Stimulated activated naive B cell treated with anti-CD40 and anti-IgM and Interleukin-4, amounts not matched to agents 10 μg/mL and 1 μg/mL and 100 μg/mL, for 72 hours (primary cell): Measurements from ENCODE around the gene ZNF805.

Experiments
- ATAC-seq, 2 donors: fragments of 150-1000 bp; cut with Tn5 transposase; replicated peaks; 2 replicates each; pipeline ENCODE4 v1.10.0; 2021; ENCODE audit warnings: moderate library complexity in 1 of 2
- DNase-seq: peaks from one replicate; pipeline ENCODE4 v3.0.0; 2021
- H3K27ac Mint-ChIP-seq: one replicate; pipeline ENCODE4 v1.8.0; 2022; ENCODE audit warnings: mild to moderate bottlenecking, mixed read lengths
- H3K27me3 Mint-ChIP-seq, 2 donors: one replicate each; pipeline ENCODE4 v1.8.0; 2022; ENCODE audit warnings: mixed read lengths in 2 of 2
- H3K36me3 Mint-ChIP-seq, 2 donors: one replicate each; pipeline ENCODE4 v1.8.0; 2022; ENCODE audit warnings: mixed read lengths in 2 of 2, mild to moderate bottlenecking in 1 of 2
- H3K4me1 Mint-ChIP-seq, 2 donors: one replicate each; pipeline ENCODE4 v1.8.0; 2022; ENCODE audit warnings: mixed read lengths in 2 of 2, mild to moderate bottlenecking in 1 of 2
- H3K4me3 Mint-ChIP-seq, 2 donors: one replicate each; pipeline ENCODE4 v1.8.0; 2022; ENCODE audit warnings: mild to moderate bottlenecking in 2 of 2, mixed read lengths in 2 of 2, moderate library complexity in 1 of 2
- H3K9me3 Mint-ChIP-seq, 2 donors: one replicate each; pipeline ENCODE4 v1.8.0; 2022; ENCODE audit warnings: mixed read lengths in 2 of 2, mild to moderate bottlenecking in 1 of 2

ZNF805 gene

GRCh38 chr19:57279418-57280164, 39.2 kb downstream of the ZNF805 start:
- ATAC-seq, result peak; percentile 76 to 77
- Mint-ChIP-seq H3K36me3 (peaks cover 24 to 37% of the 10 kb centered on the region in 2 donors), H3K4me1 (peaks cover 22 to 36% of the 10 kb centered on the region in 2 donors), H3K27me3 (no peaks in the 10 kb centered on the region), H3K4me3 (no peak overlapping the region), H3K27ac (no peak overlapping the region), H3K9me3 (no peaks in the 10 kb centered on the region)
- peak; percentile 80 for DNase-seq

- peaks cover 26 to 44% of the 10 kb centered on the region in 2 donors for H3K4me1 Mint-ChIP-seq
- H3K27me3 Mint-ChIP-seq, result no peaks in the 10 kb centered on the region
- DNase-seq (peak; percentile 96), ATAC-seq (peak; percentile 84 to 88)
- H3K36me3 Mint-ChIP-seq, result peaks cover 28 to 40% of the 10 kb centered on the region in 2 donors
- H3K4me3 Mint-ChIP-seq, result no peak within 1 kb of the TSS
- no peak within 1 kb of the TSS for H3K27ac Mint-ChIP-seq
- no peaks in the 10 kb centered on the region for H3K9me3 Mint-ChIP-seq
These were observed 39.9 kb downstream of the ZNF805 start, which contains the start of gene ZNF460 for GRCh38 chr19:57280165-57280961. Gene ZNF460 (plus strand): TSS chr19:57280485. CDS start chr19:57280807, 322 bp downstream.

- H3K36me3 Mint-ChIP-seq, result peaks cover 30 to 45% of the 10 kb centered on the region in 2 donors
- H3K27me3 Mint-ChIP-seq, result no peaks in the 10 kb centered on the region
- ATAC-seq (peak in 1 of 2 donors; percentile 9), DNase-seq (no peak)
- H3K4me1 Mint-ChIP-seq, result peaks cover 29 to 46% of the 10 kb centered on the region in 2 donors
- no peak overlapping the region for H3K4me3 Mint-ChIP-seq
- H3K9me3 Mint-ChIP-seq, result no peaks in the 10 kb centered on the region
- no peak overlapping the region for H3K27ac Mint-ChIP-seq
These were observed 40.5 kb downstream of the ZNF805 start for GRCh38 chr19:57280962-57281400.

GRCh38 chr19:57282011-57282643, 41.7 kb downstream of the ZNF805 start:
- H3K4me1 Mint-ChIP-seq, result peaks cover 34 to 49% of the 10 kb centered on the region in 2 donors
- peaks cover 37 to 54% of the 10 kb centered on the region in 2 donors for H3K36me3 Mint-ChIP-seq
- peak; percentile 50 to 58 for ATAC-seq
- no peaks in the 10 kb centered on the region for H3K27me3 Mint-ChIP-seq
- peak; percentile 55 for DNase-seq
- peak overlapping the region in 1 of 2 donors; percentile 74 for H3K4me3 Mint-ChIP-seq
- H3K9me3 Mint-ChIP-seq, result no peaks in the 10 kb centered on the region
- peak overlapping the region; percentile 95 for H3K27ac Mint-ChIP-seq

- Mint-ChIP-seq H3K27me3 (no peaks in the 10 kb centered on the region), H3K4me1 (peaks cover 33 to 37% of the 10 kb centered on the region in 2 donors), H3K4me3 (no peak overlapping the region), H3K9me3 (peaks cover 2 to 3% of the 10 kb centered on the region in 2 donors), H3K27ac (peak overlapping the region; percentile 14), H3K36me3 (peaks cover 67 to 81% of the 10 kb centered on the region in 2 donors)
- no peak for DNase-seq
- peak; percentile 53 to 58 for ATAC-seq
These were observed 47.9 kb downstream of the ZNF805 start for GRCh38 chr19:57288373-57288772.

- DNase-seq, result no peak
- Mint-ChIP-seq H3K27ac (no peak overlapping the region), H3K4me3 (no peak overlapping the region), H3K9me3 (peaks cover 7 to 8% of the 10 kb centered on the region in 2 donors), H3K27me3 (no peaks in the 10 kb centered on the region), H3K4me1 (peaks cover 17 to 21% of the 10 kb centered on the region in 2 donors), H3K36me3 (peaks cover 78 to 89% of the 10 kb centered on the region in 2 donors)
- ATAC-seq, result no peak
These were observed 50.5 kb downstream of the ZNF805 start for GRCh38 chr19:57290970-57291369.

- no peaks in the 10 kb centered on the region for H3K27me3 Mint-ChIP-seq
These were observed 52.1 kb downstream of the ZNF805 start for GRCh38 chr19:57292547-57292946.

GRCh38 chr19:57293719-57294118, 53.3 kb downstream of the ZNF805 start:
- H3K4me3 Mint-ChIP-seq, result no peak overlapping the region
- no peaks in the 10 kb centered on the region for H3K27me3 Mint-ChIP-seq
- H3K9me3 Mint-ChIP-seq, result peaks cover 7 to 8% of the 10 kb centered on the region in 2 donors
- peaks cover 81 to 90% of the 10 kb centered on the region in 2 donors for H3K36me3 Mint-ChIP-seq
- DNase-seq (no peak), ATAC-seq (no peak)
- H3K27ac Mint-ChIP-seq, result no peak overlapping the region
- H3K4me1 Mint-ChIP-seq, result peaks cover 15 to 26% of the 10 kb centered on the region in 2 donors

More at GRCh38 chr19:57292547-57292946, 52.1 kb downstream of the ZNF805 start:
- Mint-ChIP-seq H3K9me3 (peaks cover 7 to 8% of the 10 kb centered on the region in 2 donors), H3K36me3 (peaks cover 80 to 90% of the 10 kb centered on the region in 2 donors), H3K4me1 (peaks cover 19 to 26% of the 10 kb centered on the region in 2 donors), H3K27ac (no peak overlapping the region), H3K4me3 (no peak overlapping the region)
- ATAC-seq (no peak), DNase-seq (no peak)

- H3K27me3 Mint-ChIP-seq, result no peaks in the 10 kb centered on the region
- no peak for DNase-seq
- H3K9me3 Mint-ChIP-seq, result no peaks in the 10 kb centered on the region
- H3K4me1 Mint-ChIP-seq, result peaks cover 14 to 52% of the 10 kb centered on the region in 2 donors
- no peak overlapping the region for H3K4me3 Mint-ChIP-seq
- peaks cover 42 to 56% of the 10 kb centered on the region in 2 donors for H3K36me3 Mint-ChIP-seq
- H3K27ac Mint-ChIP-seq, result peak overlapping the region; percentile 73
- peak; percentile 36 to 46 for ATAC-seq
These were observed 61.6 kb downstream of the ZNF805 start for GRCh38 chr19:57302020-57302465.

GRCh38 chr19:57302727-57303401, 62.4 kb downstream of the ZNF805 start:
- Mint-ChIP-seq H3K27ac (peak overlapping the region; percentile 73), H3K4me3 (no peak overlapping the region), H3K4me1 (peaks cover 14 to 44% of the 10 kb centered on the region in 2 donors), H3K36me3 (peaks cover 35 to 50% of the 10 kb centered on the region in 2 donors), H3K9me3 (no peaks in the 10 kb centered on the region), H3K27me3 (no peaks in the 10 kb centered on the region)
- no peak for DNase-seq
- no peak for ATAC-seq
